DOHH2 (cell line): ENCODE measurements around the gene FBXO36.
A peak's percentile ranks its signal among the peaks of the same experiment; 100 is the strongest.
"Not testable (repeated sequence)": the region's sequence is repeated elsewhere in the genome, so short reads cannot be mapped to it uniquely, and the experiment has no call there.

Source experiments
- H3F3A ChIP-seq: fragments of 200-600 bp; sonication (generic), shearing (Covaris generic); 2 replicates; pipeline ENCODE4 v1.6.0; 2016; ENCODE audit warnings: antibody characterized with exemption, mild to moderate bottlenecking; ENCODE audit not compliant: control insufficient read depth, insufficient read depth
- H3K27ac ChIP-seq: fragments of 200-600 bp; sonication (generic); 2 replicates; pipeline ENCODE4 v1.5.1; 2014; ENCODE audit warnings: low read depth, mild to moderate bottlenecking, low read length, moderate library complexity
- H3K27me3 ChIP-seq: fragments of 200-600 bp; sonication (generic); 2 replicates; pipeline ENCODE4 v1.6.1; 2014; ENCODE audit warnings: mild to moderate bottlenecking, low read length, mixed read lengths; ENCODE audit not compliant: control insufficient read depth
- H3K36me3 ChIP-seq: fragments of 200-600 bp; sonication (generic); 2 replicates; pipeline ENCODE4 v1.6.1; 2014; ENCODE audit warnings: mild to moderate bottlenecking, low read length, moderate library complexity, mixed read lengths; ENCODE audit not compliant: control insufficient read depth
- H3K4me1 ChIP-seq: fragments of 200-600 bp; sonication (generic); 2 replicates; pipeline ENCODE4 v1.6.1; 2014; ENCODE audit warnings: mild to moderate bottlenecking, low read length, mixed read lengths; ENCODE audit not compliant: control insufficient read depth
- H3K4me2 ChIP-seq: fragments of 200-600 bp; sonication (generic); 2 replicates; pipeline ENCODE4 v1.6.0; 2014; ENCODE audit warnings: mild to moderate bottlenecking, low read length, moderate library complexity
- H3K4me3 ChIP-seq: fragments of 200-600 bp; sonication (generic); 2 replicates; pipeline ENCODE4 v1.5.1; 2014; ENCODE audit warnings: mild to moderate bottlenecking, low read length, mixed read lengths
- H3K79me2 ChIP-seq: fragments of 200-600 bp; sonication (generic); 2 replicates; pipeline ENCODE4 v1.6.1; 2014; ENCODE audit warnings: mild to moderate bottlenecking, low read length, mixed read lengths; ENCODE audit not compliant: control insufficient read depth
- H3K9me2 ChIP-seq: fragments of 200-600 bp; sonication (generic); replicated peaks from 2 replicates; pipeline ENCODE4 v1.6.1; 2014; ENCODE audit warnings: mild to moderate bottlenecking, low read length, mixed read lengths; ENCODE audit not compliant: control insufficient read depth
- H3K9me3 ChIP-seq: fragments of 200-600 bp; sonication (generic); 2 replicates; pipeline ENCODE4 v1.6.1; 2014; ENCODE audit warnings: antibody characterized with exemption, low read length, mixed read lengths; ENCODE audit not compliant: control insufficient read depth, insufficient read depth
- H4K20me1 ChIP-seq: fragments of 200-600 bp; sonication (generic); 2 replicates; pipeline ENCODE4 v1.6.0; 2014; ENCODE audit warnings: low read depth, mild to moderate bottlenecking, antibody characterized with exemption, low read length, moderate library complexity; ENCODE audit not compliant: control insufficient read depth, insufficient read depth
- EZH2phosphoT487 ChIP-seq: fragments of 200-600 bp; sonication (generic); IDR thresholded peaks from 2 replicates; pipeline ENCODE4 v1.6.1; 2017; ENCODE audit warnings: borderline replicate concordance, mild to moderate bottlenecking, antibody characterized with exemption, low read length, moderate library complexity, mixed read lengths
- TF ChIP-seq, protein P1 (sequence below): fragments of 200-600 bp; sonication (generic); IDR thresholded peaks from one replicate; pipeline ENCODE4 v1.5.1; 2014; ENCODE audit warnings: antibody characterized with exemption, mild to moderate bottlenecking, low read depth, low read length; ENCODE audit not compliant: poor library complexity, severe bottlenecking

The FBXO36 gene

GRCh38 chr2:229920011-229920641, 2.2 kb upstream of the FBXO36 start:
- peaks cover 9% of the 10 kb centered on the region; the same call in 1 of the 2 replicates for H4K20me1 ChIP-seq
- H3K9me2 ChIP-seq = no peaks in the 10 kb centered on the region
- peaks cover 15% of the 10 kb centered on the region for H3F3A ChIP-seq
- TF ChIP-seq, protein P1, sequence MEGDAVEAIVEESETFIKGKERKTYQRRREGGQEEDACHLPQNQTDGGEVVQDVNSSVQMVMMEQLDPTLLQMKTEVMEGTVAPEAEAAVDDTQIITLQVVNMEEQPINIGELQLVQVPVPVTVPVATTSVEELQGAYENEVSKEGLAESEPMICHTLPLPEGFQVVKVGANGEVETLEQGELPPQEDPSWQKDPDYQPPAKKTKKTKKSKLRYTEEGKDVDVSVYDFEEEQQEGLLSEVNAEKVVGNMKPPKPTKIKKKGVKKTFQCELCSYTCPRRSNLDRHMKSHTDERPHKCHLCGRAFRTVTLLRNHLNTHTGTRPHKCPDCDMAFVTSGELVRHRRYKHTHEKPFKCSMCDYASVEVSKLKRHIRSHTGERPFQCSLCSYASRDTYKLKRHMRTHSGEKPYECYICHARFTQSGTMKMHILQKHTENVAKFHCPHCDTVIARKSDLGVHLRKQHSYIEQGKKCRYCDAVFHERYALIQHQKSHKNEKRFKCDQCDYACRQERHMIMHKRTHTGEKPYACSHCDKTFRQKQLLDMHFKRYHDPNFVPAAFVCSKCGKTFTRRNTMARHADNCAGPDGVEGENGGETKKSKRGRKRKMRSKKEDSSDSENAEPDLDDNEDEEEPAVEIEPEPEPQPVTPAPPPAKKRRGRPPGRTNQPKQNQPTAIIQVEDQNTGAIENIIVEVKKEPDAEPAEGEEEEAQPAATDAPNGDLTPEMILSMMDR = no peak
- TF ChIP-seq EZH2phosphoT487 = no peak
- H3K36me3 ChIP-seq = peaks cover 22% of the 10 kb centered on the region
- H3K4me3 ChIP-seq = peak overlapping the region; percentile 97
- H3K9me3 ChIP-seq = no peaks in the 10 kb centered on the region
- H3K27me3 ChIP-seq = no peaks in the 10 kb centered on the region
- peaks cover 23% of the 10 kb centered on the region for H3K4me1 ChIP-seq
- peaks cover 76% of the 10 kb centered on the region for H3K79me2 ChIP-seq
- H3K27ac ChIP-seq = peak overlapping the region; percentile 85; the same call in 1 of the 2 replicates
- H3K4me2 ChIP-seq = peak overlapping the region; percentile 96

DNA sequence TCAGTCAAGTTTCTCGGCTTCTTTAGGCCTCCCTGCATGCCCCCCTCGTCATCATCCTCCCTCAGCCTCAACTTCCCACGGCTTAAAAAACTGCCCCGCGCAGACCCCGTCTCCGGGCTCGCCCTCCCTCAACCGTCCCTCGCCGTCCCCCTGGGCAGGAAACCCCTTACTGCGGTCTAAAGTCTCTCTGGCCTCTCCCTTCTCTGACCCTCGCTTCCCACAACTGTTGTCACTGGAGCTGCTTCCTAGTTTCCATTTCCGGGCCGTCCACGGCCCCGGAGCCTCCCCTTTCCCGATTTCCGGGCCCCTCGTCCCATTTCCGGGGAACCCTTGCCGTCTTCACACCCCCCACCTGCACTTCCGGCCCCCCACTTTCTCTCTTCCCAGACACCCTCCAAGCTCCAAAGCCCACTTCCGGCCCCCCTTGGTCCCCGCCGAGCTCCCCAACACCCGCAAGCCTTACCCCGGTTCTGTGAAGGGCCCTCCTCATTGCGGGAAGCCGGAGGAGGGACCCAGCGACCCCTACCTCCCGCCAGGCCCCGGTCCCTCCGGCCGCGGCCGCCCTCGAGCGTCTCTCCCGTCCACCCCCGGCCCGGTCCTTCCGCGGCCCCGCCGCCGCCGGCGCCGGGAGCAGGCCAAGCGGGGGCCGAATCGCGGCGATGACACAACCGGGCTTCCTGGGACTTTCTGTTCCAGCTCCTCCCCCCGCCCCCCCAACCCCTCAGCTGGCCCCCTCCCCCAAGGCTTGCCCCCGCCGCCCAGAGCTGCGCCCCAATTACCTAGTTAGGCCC, 1.0 kb upstream of the FBXO36 start:
- Histone ChIP-seq H3K4me2 (peak overlapping the region; percentile 96), H3K4me1 (peaks cover 22% of the 10 kb centered on the region), H3K27ac (peak overlapping the region; percentile 85), H3K36me3 (peaks cover 16% of the 10 kb centered on the region), H4K20me1 (peaks cover 7% of the 10 kb centered on the region; the same call in 1 of the 2 replicates), H3K27me3 (no peaks in the 10 kb centered on the region), H3K9me3 (no peaks in the 10 kb centered on the region), H3K9me2 (no peaks in the 10 kb centered on the region), H3F3A (peaks cover 15% of the 10 kb centered on the region), H3K4me3 (peak overlapping the region; percentile 97), H3K79me2 (peaks cover 65% of the 10 kb centered on the region)
- TF ChIP-seq, protein P1 = no peak
- no peak for TF ChIP-seq EZH2phosphoT487

- peaks cover 16% of the 10 kb centered on the region for H3K36me3 ChIP-seq
- H3K79me2 ChIP-seq = peaks cover 58% of the 10 kb centered on the region
- no peaks in the 10 kb centered on the region for H3K9me2 ChIP-seq
Measured at GRCh38 chr2:229921892-229922448, 333 bp upstream of the FBXO36 start, which contains the start of gene TRIP12. TSS of gene TRIP12 (minus strand) at chr2:229922009. CDS start at chr2:229880079, 41,930 bp downstream.

DNA sequence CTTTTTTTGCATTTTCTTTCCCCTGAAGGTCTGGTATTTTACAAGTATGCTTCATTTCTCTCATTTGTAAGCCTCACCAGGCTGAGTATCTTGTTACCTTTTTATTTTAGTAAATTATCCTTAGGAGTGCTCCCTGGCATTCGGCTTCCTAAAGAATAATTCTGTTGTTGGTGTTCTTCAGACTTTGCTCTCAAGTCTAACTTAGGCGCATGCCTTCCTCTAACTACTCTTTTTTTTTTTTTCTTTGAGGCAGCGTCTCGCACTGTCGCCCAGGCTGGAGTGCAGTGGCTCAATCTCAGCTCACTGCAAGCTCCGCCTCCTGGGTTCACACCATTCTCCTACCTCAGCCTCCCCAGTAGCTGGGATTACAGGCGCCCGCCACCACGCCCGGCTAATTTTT, 2.2 kb downstream of the FBXO36 start:
- H3K9me2 ChIP-seq, H3K27me3 ChIP-seq, H4K20me1 ChIP-seq, H3K4me2 ChIP-seq, H3K9me3 ChIP-seq, H3K4me3 ChIP-seq, H3K27ac ChIP-seq, H3K36me3 ChIP-seq: not testable (repeated sequence)
- H3K4me1 ChIP-seq = peaks cover 21% of the 10 kb centered on the region
- peaks cover 14% of the 10 kb centered on the region for H3F3A ChIP-seq
- peaks cover 34% of the 10 kb centered on the region for H3K79me2 ChIP-seq

More at GRCh38 chr2:229921892-229922448, 333 bp upstream of the FBXO36 start, which contains the start of gene TRIP12:
- peak within 1 kb of the TSS; percentile 85 for H3K27ac ChIP-seq
- no peaks in the 10 kb centered on the region for H3K27me3 ChIP-seq
- no peaks in the 10 kb centered on the region for H3K9me3 ChIP-seq
- peaks cover 15% of the 10 kb centered on the region for H3F3A ChIP-seq
- H3K4me2 ChIP-seq = peak within 1 kb of the TSS; percentile 96
- peaks cover 22% of the 10 kb centered on the region for H3K4me1 ChIP-seq
- peak within 1 kb of the TSS; percentile 97 for H3K4me3 ChIP-seq
- H4K20me1 ChIP-seq = peaks cover 7% of the 10 kb centered on the region; the same call in 1 of the 2 replicates
- no peak; the same call in 1 of the 2 replicates for TF ChIP-seq EZH2phosphoT487
- TF ChIP-seq, protein P1 = no peak
